Left cardiac atrium (tissue), 4 donors: ENCODE results near the gene XRCC2. TPM values are rescaled to one million over a fixed set of nuclear protein-coding genes. Genes with fewer than 3 reads are reported as not detected.
"Not testable (repeated sequence)": the region's sequence is repeated elsewhere in the genome, so short reads cannot be mapped to it uniquely, and the experiment has no call there.

Experiments
- ATAC-seq, 2 donors: fragments of 200-7000 bp; cut with Tn5 transposase; one replicate each; pipeline ENCODE4 v1.9.1; 2020; ENCODE audit warnings: mild to moderate bottlenecking in 2 of 2, moderate library complexity in 2 of 2
- DNase-seq: peaks from one replicate; pipeline ENCODE4 v3.0.0-alpha.2; 2020
- intact Hi-C, 2 donors: fragments of 100-400 bp; cut with DNase I; formaldehyde crosslinking; loops; one replicate each; pipeline versions ENCODE4 v1.14.1 to v1.15.1; 2022 to 2023
- total RNA-seq, 2 donors: library from RNA; stranded (reverse); fragmentation: NEBNext Ultra II Directional; extraction: Animal tissue kit (Norgen Biotek cat#: 25700); gene quantifications; one replicate each; pipeline ENCODE4 v1.2.1, GENCODE V29; 2021
- donor health status: DM: no; HTN: yes; CAD: no.
- donor health status: DM: no; HTN: yes; CAD: no; lungs with severe emphysema.
- donor health status: DM: yes; HTN: yes; CAD: no.
- donor health status: Dilated cardiomyopathy.

XRCC2 gene
- total RNA-seq, 2 donors from 2014 or later = 0.31 to 1.4 TPM

DNA sequence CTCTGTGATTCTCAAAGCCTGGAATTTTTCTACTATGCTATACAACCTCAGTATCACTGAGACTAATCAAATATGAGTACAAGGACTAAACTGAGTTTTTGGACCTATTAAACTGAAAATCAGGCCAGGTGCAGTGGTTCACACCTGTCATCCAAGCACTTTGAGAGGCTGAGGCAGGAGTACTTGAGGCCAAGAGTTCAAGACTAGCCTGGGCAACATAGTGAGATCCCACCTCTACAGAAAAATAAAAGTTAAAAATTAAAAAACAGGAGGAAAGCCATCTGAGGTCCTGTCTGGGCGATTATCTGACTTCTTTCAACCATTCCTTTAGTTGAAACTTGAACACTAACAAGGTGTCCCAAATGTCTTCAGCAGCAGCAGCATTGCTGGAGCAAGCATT lies 7.0 kb downstream of the XRCC2 start:
- intact Hi-C loops = no loop called here
- no peak for ATAC-seq
- DNase-seq = no peak

- intact Hi-C loops = no loop called here
- DNase-seq (no peak), ATAC-seq (no peak)
These were observed 8.0 kb downstream of the XRCC2 start for GRCh38 chr7:152667958-152668357.

DNA sequence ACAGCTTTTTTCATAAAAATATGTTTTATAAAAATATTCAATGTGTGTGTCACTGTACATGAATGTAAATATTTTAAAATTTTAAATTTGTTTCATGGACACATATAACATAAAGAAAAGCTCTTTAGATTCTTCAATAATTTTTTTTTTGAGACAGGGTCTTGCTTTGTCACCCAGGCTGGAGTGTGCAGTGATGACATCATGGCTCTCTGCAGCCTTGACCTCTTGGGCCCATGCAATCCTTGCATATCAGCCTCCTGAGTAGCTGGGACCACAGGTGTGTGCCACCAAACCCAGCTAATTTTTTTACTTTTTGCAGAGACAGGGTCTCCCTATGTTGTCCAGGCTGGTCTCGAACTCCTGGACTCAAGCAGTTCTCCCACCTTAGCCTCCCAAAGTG lies 9.9 kb downstream of the XRCC2 start:
- DNase-seq = no peak
- no peak for ATAC-seq
- intact Hi-C loops = no loop called here

DNA sequence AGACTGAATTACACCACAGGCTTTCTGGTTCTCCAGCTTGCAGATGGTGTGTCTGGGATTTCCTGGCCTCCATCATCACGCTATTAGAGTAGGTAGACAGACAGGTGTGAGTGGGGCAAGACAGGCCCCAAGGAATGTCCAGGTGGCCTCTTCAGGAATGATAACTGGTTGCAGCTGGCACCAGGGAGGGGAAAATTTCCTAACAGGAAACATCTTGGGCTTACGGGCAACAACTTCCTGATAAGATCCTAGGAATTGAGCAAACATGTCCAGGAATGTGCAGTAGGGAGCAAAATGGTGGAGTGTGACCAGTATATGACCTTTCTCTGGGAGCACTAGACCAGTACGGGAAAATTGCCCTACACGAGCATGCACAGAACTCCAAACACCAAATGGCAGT lies 11.3 kb downstream of the XRCC2 start:
- intact Hi-C loops = no loop called here
- no peak for ATAC-seq
- DNase-seq = no peak

DNA sequence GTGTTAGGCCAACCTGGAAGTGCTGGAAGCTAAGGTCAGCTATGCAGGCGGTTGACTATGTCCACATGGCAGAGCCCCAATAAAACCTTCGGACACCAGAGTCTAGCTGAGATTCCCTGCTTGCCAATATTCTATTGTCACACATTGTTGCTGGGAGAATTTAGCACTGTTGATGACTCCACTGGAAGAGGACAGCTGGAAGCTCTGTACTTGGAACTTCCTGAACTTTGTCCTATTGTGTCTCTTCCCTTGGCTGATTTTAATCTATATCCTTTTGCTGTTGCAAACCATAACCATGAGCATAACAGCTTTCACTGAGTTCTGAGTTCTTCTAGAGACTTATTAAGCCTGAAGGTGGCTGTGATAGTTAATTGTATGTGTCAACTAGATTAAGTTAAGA lies 12.0 kb downstream of the XRCC2 start:
- ATAC-seq = no peak
- intact Hi-C loops = no loop called here
- DNase-seq = no peak

- ATAC-seq (no peak), DNase-seq (no peak)
- intact Hi-C loops = no loop called here
These were observed 12.7 kb downstream of the XRCC2 start for GRCh38 chr7:152663148-152663740.

- DNase-seq = no peak
- ATAC-seq = peak in 1 of 2 donors; percentile 31
- intact Hi-C loops = no loop called here
These were observed 14.5 kb downstream of the XRCC2 start for GRCh38 chr7:152661479-152661878.

DNA sequence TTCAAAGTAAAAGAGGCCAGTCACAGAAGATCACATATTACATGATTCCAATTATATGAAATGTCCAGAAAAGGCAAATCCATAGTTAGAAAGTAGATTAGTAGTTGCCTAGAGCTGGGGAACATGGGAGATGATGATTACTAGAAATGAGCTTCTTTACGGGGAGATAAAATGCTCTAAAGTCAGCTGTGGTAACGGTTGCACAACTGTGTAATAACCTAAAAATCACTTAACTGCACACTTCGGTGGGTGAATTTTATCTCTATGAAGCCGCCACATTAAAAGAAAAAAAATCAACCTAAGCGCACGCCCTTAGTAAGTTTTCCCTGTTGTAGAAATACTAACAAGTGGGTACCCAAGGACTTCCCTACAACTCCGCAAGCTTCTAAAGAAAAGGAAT lies 15.9 kb downstream of the XRCC2 start:
- intact Hi-C loops = no loop called here
- ATAC-seq = no peak
- no peak for DNase-seq

DNA sequence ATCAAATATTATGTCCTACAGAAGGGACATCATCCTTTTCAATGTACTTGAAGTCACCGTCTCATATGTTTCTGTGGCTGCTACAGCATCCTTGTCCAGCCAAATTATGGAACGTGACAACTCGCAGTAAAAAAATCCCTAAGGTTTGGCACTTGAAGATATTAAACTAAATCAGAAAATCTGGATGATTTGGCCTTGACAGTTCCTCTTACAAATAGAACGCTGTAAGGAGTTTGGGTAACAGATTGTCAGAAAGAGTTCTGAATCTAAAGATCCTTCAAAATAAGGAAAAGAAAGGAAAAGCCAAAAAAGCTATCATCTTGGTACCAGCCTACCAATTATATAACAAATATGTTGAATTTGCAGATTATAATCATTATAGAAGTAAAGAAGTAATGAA lies 21.0 kb downstream of the XRCC2 start:
- intact Hi-C loops = no loop called here

GRCh38 chr7:152649220-152649619 lies 26.7 kb downstream of the XRCC2 start:
- ATAC-seq = no peak
- intact Hi-C loops = no loop called here
- no peak for DNase-seq

More for the DNA sequence above, 21.0 kb downstream of the XRCC2 start:
- DNase-seq (no peak), ATAC-seq (no peak)

DNA sequence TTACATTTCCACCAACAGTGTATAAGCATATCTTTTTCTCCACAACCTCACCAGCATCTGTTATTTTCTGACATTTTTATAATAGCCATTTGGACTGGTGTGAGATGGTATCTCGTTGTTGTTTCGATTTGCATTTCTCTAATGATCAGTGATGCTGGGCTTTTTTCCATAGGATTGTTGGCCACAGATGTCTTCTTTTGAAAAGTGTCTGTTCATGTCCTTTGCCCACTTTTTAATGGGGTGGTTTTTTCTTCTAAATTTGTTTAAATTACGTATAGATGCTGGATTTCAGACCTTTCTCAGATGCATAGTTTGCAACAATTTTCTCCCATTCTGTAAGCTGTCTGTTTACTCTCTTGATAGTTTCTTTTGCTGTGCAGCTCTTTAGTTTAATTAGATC lies 28.9 kb downstream of the XRCC2 start:
- intact Hi-C loops = no loop called here
- no peak for DNase-seq
- no peak for ATAC-seq

DNA sequence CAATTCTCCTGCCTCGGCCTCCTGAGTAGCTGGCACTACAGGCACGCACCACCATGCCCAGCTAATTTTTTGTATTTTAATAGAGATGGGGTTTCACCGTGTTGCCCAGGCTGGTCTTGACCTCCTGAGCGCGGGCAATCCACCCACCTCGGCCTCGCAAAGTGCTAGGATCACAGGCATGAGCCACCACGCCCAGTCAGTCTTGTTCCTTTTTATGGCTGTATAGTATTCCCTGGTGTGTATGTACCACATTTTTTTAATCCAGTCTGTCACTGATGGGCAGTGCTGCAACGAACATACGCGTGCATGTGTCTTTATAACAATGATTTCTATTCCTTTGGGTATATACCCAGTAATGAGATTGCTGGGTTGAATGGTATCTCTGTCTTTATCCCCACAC lies 29.4 kb downstream of the XRCC2 start:
- ATAC-seq, intact Hi-C loops, DNase-seq: not testable (repeated sequence)

GRCh38 chr7:152643979-152644559 lies 31.9 kb downstream of the XRCC2 start:
- intact Hi-C loops = no loop called here
- DNase-seq = no peak
- ATAC-seq = no peak

DNA sequence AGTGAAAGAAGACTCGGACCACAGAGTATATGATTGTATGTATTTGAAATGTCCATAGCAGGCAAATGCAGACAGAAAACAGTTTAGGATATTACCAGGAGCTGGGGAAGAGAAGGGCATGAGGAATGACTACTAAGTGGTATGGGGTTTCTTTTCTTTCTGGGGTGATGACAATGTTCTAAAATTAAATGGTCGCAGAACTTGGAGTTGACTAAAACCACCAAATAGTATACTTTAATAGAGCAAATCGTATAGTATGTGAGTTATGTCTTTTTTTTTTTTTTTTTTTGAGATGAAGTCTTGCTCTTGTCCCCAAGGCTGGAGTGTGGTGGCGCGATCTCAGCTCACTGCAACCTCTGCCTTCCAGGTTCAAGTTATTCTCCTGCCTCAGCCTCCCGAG lies 34.6 kb downstream of the XRCC2 start:
- intact Hi-C loops = no loop called here
- ATAC-seq (no peak), DNase-seq (no peak)

DNA sequence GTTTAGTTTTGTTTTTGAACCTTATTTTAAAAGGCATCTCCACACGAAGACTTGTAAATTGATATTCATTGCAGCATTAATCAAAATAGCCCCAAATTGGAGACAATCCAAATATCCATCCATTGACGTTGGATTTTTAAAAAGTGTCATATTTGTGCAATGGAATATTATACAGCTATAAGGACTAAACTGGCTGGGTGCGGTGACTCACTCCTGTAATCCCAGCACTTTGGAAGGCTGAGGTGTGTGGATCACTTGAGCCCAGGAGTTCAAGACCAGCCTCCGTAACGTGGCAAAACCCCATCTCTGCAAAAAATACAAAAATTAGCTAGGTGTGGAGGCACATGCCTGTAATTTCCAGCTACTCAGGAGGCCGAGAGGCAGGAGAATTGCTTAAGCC lies 35.1 kb downstream of the XRCC2 start:
- ATAC-seq = no peak
- no peak for DNase-seq
- intact Hi-C loops = no loop called here

- ATAC-seq = no peak
- intact Hi-C loops = no loop called here
- no peak for DNase-seq
These were observed 37.9 kb downstream of the XRCC2 start for GRCh38 chr7:152637920-152638580.

GRCh38 chr7:152637161-152637560 lies 38.8 kb downstream of the XRCC2 start:
- intact Hi-C loops = no loop called here

DNA sequence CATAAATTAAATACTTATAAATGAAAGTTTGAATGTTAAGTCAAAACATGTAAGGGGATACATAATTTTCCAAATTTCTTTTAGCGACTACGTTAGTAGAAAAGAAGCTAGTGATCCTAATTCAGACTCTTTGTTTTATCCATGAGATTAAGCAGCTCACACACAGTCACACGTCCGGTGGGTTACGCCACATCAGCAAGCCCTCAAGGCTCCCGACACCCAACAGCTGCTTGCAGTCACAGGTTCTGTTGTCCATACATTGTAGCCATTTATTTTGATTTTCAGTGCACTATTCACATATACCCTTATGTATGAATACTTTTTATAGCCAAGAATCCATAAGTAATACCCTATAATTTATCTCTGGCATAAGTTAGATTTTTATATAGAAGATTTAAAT lies 39.5 kb downstream of the XRCC2 start:
- ATAC-seq (no peak), DNase-seq (no peak)
- intact Hi-C loops = no loop called here

More at GRCh38 chr7:152637161-152637560, 38.8 kb downstream of the XRCC2 start:
- no peak for ATAC-seq
- no peak for DNase-seq

DNA sequence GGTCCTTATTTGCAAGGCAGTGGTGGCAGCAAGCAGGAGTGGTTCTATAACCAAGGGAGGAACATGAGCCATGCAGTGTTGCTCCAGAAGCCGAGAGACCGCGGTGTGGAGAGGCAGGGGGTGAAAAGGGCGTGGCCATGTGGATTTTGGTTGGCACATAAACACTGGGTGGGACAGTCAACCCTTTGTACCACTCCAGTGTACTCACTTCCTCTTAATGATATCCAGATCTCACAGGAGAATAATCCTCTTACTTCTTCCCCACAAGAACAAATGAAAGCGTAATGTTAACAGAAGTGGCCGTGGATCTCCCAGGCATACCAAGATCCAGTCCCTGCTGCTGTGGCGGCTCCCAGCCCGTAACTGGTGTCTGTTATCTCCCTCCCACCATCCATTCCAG lies 42.4 kb downstream of the XRCC2 start:
- intact Hi-C loops = no loop called here
- ATAC-seq = no peak
- no peak for DNase-seq

DNA sequence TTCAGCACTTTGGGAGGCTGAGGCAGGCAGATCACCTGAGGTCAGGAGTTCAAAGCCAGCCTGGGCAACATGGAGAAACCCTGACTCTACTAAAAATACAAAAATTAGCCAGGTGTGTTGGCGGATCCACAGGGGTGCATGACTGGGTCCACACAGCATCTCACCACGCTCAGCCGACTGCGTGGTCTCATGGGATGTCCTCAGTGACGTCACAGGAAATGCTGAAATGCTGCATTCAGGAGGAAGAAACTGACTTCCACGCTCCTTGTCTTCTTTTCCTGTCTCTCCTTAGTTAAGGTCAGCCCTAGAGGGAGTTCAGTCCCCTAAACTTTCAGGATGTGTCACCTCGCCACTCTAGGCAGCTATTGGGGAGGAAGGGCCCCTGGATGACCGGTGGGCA lies 42.9 kb downstream of the XRCC2 start:
- DNase-seq (no peak), ATAC-seq (no peak)
- intact Hi-C loops = no loop called here

GRCh38 chr7:152628772-152629171 lies 47.2 kb downstream of the XRCC2 start:
- ATAC-seq, DNase-seq: not testable (repeated sequence)
- intact Hi-C loops = loop anchor here in 1 of 2 donors (10.0 kb wide), 1 partner anchor 64 kb away; no protein-coding TSS in a partner anchor
